Adrenal gland (tissue), 12 donors: ENCODE results near the gene ARHGAP6. TPM values are rescaled to one million over a fixed set of nuclear protein-coding genes. Genes with fewer than 3 reads are reported as not detected.
"Not testable (repeated sequence)": the region's sequence is repeated elsewhere in the genome, so short reads cannot be mapped to it uniquely, and the experiment has no call there.

Experiments
- DNase-seq, 7 donors: peaks; one replicate each; pipeline ENCODE4 v3.0.0-alpha.2; 2019 to 2020
- H3K27ac ChIP-seq, 5 donors: fragments of 200-600 bp; sonication (generic) in 4 of 5; 1 replicate in 3 of 5; 2 replicates in 2 of 5; pipeline versions ENCODE4 v1.5.1 to v1.8.0; 2016 to 2020; ENCODE audit warnings: mild to moderate bottlenecking in 1 of 5
- H3K27me3 ChIP-seq: fragments of 200-600 bp; 2 replicates; pipeline ENCODE4 v1.8.0; 2021
- H3K36me3 ChIP-seq, 2 donors: fragments of 200-600 bp; replicated peaks in 1 of 2; 1 replicate in 1 of 2; 2 replicates in 1 of 2; pipeline versions ENCODE4 v1.5.1 to v1.8.0; 2018 to 2022
- H3K4me1 ChIP-seq, 2 donors: fragments of 200-600 bp; replicated peaks in 1 of 2; 1 replicate in 1 of 2; 2 replicates in 1 of 2; pipeline versions ENCODE4 v1.5.1 to v1.8.0; 2018 to 2021
- H3K4me3 ChIP-seq, 4 donors: fragments of 200-600 bp; sonication (generic) in 3 of 4; one replicate each; pipeline ENCODE4 v1.5.1; 2016 to 2018
- H3K9me3 ChIP-seq, 3 donors: fragments of 200-600 bp; sonication (generic) in 1 of 3; replicated peaks in 1 of 3; 1 replicate in 2 of 3; 2 replicates in 1 of 3; pipeline versions ENCODE4 v1.5.1 to v1.8.0; 2016 to 2021
- POLR2A ChIP-seq, 2 donors: fragments of 450-650 bp; IDR thresholded peaks; one replicate each; pipeline ENCODE4 v1.6.1; 2017; ENCODE audit warnings: antibody characterized with exemption in 2 of 2, mild to moderate bottlenecking in 2 of 2, moderate library complexity in 1 of 2
- WGBS, 4 donors: extraction: QIAGEN DNeasy Blood & Tissue Kit in 2 of 4; methylation state at CpG; one replicate each; pipeline versions ENCODE4 v1.1.5 to v1.1.7; 2013 to 2017; 5-methylcytosine and 5-hydroxymethylcytosine counted together
- intact Hi-C, 2 donors: fragments of 100-400 bp; cut with DNase I; formaldehyde crosslinking; loops; one replicate each; pipeline versions ENCODE4 v1.14.1 to v1.15.0; 2022 to 2023
- polyA plus RNA-seq, 3 donors: library from polyadenylated mRNA; stranded (reverse); fragments of 200-250 nt in 2 of 3; fragments of 350-450 nt in 1 of 3; fragmentation: Illumina TruSeq in 1 of 3; extraction: RNeasy Lipid Tissue Mini Kit (QIAGEN cat#74804) in 1 of 3; gene quantifications; one replicate each; pipeline ENCODE4 v1.2.3, GENCODE V29; 2013 to 2014
- total RNA-seq, 9 donors: library from RNA; depleted of rRNA in 4 of 9; stranded (reverse); fragments of >200 nt in 4 of 9; fragments of 120-200 nt in 1 of 9; fragmentation: NEBNext Ultra II Directional in 1 of 9; extraction: Animal tissue kit (Norgen Biotek cat#: 25700) in 1 of 9; gene quantifications; one replicate each; pipeline versions ENCODE4 v1.1.0 to v1.2.4, GENCODE V29; 2013 to 2023
- TF ChIP-seq, protein P1 (sequence below), 6 experiments: fragments of 450-650 bp in 4 of 6; fragments of 200-600 bp in 2 of 6; sonication (generic) in 1 of 6; IDR thresholded peaks; 1 replicate in 5 of 6; 2 replicates in 1 of 6; pipeline versions ENCODE4 v1.5.1 to v1.8.0; 2016 to 2021; ENCODE audit warnings: antibody characterized with exemption in 6 of 6, mild to moderate bottlenecking in 2 of 6, moderate library complexity in 1 of 6
- donor health status: healthy with polysubstance abuse.
- donor health status: Bipolar disorder and iron deficiency.
- donor health status: DM: yes; HTN: yes; CAD: no.
- donor health status: DM: no; HTN: no; CAD: no.
- donor health status: DM: no; HTN: no; CAD: no.
- donor health status: DM: yes; HTN: yes; CAD: no.

The ARHGAP6 gene
- total and polyA plus RNA-seq, 12 donors: 0.78 to 4.2 (median 2.7) TPM

DNA sequence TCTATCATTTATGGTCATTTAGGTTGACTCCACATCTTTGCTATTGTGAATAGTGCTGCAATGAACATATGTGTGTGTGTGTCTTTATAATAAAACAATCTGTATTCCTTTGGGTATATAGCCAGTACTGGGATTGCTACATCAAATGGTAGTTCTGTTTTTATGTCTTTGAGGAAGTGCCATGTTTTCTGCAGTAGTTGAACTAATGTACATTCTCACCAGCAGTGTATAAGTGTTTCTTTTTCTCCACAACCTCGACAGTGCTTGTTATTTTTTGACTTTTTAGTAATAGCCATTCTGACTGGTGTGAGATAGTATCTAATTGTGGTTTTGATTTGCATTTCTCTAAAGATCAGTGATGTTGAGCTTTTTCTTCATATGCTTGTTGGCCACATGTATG lies 80.5 kb downstream of the ARHGAP6 start:
- H3K27me3 ChIP-seq: peaks cover 20% of the 10 kb centered on the region
- no peaks in the 10 kb centered on the region for H3K9me3 ChIP-seq
- no peak overlapping the region for H3K27ac ChIP-seq
- no peaks in the 10 kb centered on the region for H3K36me3 ChIP-seq
- intact Hi-C loops: no loop called here
- no peak overlapping the region for H3K4me3 ChIP-seq
- DNase-seq: no peak
- WGBS, 4 donors: 20 to 53% (median 24%) methylated on average over 1 of the region's 1 CpG
- H3K4me1 ChIP-seq: no peaks in the 10 kb centered on the region
- no peak for TF ChIP-seq POLR2A (IDR thresholded peaks at IDR 0.05)

DNA sequence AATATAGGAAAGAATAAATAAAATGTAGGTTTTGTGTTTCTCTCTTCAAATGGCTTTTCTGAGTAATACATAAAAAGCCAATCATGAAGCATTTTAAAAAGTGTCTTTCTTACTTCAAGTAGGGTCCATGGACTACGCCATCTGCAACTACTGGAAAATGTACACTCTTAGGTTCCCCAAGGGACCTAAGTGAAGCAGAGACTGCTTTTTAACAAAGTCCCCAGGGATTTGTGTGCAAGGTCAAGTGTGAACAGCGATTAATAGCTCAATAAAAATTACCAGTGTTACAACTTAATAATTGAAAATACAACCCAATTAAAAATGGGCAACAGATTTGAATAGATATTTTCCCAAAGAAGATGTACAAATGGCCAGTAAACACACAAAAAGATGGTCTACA lies 84.9 kb downstream of the ARHGAP6 start:
- no peak overlapping the region for H3K27ac ChIP-seq
- H3K36me3 ChIP-seq: no peaks in the 10 kb centered on the region
- TF ChIP-seq, protein P1, sequence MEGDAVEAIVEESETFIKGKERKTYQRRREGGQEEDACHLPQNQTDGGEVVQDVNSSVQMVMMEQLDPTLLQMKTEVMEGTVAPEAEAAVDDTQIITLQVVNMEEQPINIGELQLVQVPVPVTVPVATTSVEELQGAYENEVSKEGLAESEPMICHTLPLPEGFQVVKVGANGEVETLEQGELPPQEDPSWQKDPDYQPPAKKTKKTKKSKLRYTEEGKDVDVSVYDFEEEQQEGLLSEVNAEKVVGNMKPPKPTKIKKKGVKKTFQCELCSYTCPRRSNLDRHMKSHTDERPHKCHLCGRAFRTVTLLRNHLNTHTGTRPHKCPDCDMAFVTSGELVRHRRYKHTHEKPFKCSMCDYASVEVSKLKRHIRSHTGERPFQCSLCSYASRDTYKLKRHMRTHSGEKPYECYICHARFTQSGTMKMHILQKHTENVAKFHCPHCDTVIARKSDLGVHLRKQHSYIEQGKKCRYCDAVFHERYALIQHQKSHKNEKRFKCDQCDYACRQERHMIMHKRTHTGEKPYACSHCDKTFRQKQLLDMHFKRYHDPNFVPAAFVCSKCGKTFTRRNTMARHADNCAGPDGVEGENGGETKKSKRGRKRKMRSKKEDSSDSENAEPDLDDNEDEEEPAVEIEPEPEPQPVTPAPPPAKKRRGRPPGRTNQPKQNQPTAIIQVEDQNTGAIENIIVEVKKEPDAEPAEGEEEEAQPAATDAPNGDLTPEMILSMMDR (IDR thresholded peaks at IDR 0.05): no peak
- TF ChIP-seq POLR2A (IDR thresholded peaks at IDR 0.05): no peak
- intact Hi-C loops: no loop called here
- no peaks in the 10 kb centered on the region for H3K9me3 ChIP-seq
- no peak for DNase-seq
- no peaks in the 10 kb centered on the region for H3K4me1 ChIP-seq
- 63 to 86% (median 67%) methylated on average over 2 of the region's 2 CpGs for WGBS, 4 donors
- peaks cover 5% of the 10 kb centered on the region for H3K27me3 ChIP-seq
- H3K4me3 ChIP-seq: no peak overlapping the region

DNA sequence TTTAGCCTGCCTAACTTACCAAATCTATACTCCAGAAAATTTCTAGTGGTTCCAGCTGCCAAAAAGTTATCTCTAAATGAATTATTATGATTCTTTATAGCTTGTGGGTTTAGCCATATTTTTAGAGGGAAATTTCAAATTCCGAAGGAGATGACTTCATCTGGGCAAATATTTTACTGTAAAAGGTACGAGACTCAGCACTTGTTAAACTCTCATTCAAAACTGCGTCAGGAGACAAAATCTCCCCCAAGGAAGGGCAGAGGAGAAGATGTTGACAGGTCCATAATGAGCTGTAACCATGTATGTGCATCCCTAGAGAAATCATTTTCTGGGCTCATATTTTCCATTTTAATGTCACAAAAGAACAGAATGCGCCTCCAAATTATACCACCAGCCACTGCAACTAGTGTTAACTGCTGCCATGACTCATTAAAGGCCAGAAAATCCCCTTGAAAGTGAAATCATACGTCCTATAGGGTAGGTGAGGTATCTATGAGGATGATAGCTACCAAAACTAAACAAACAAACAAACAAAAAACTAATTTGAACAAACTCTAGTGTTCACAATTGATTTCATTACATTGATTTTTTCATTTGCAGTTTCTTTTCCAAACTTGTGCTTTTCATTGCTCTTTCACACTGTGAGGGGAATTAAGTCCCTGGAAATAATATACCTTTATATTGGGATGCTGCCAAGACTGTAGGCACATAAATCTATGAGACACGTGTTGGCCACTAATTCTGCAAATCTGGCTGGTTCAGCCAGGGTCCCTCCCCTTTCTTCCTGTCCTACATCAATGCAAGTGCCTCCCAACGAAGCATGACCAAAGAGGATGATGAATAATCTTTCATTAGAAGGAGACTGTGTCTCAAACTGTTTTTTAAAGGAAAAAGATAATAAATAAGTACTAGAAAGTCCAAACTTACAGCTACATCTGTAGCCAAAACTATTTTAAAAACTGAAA lies 85.8 kb downstream of the ARHGAP6 start:
- no peak for DNase-seq
- Histone ChIP-seq H3K27me3 (peaks cover 5% of the 10 kb centered on the region), H3K36me3 (no peaks in the 10 kb centered on the region), H3K27ac (no peak overlapping the region), H3K4me1 (no peaks in the 10 kb centered on the region), H3K4me3 (no peak overlapping the region), H3K9me3 (no peaks in the 10 kb centered on the region)
- WGBS, 4 donors: 43 to 55% (median 50%) methylated on average over 7 of the region's 7 CpGs
- intact Hi-C loops: no loop called here
- no peak for TF ChIP-seq POLR2A (IDR thresholded peaks at IDR 0.05)
- TF ChIP-seq, protein P1 (IDR thresholded peaks at IDR 0.05): no peak

DNA sequence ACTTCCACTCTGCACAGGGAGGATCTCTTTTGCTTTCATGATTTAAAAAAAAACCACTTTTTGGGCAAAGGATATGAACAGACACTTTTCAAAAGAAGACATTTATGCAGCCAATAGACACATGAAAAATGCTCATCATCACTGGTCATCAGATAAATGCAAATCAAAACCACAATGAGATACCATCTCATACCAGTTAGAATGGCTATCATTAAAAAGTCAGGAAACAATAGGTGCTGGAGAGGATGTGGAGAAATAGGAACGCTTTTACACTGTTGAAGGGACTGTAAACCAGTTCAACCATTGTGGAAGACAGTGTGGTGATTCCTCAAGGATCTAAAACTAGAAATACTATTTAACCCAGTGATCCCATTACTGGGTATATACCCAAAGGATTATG lies 87.4 kb downstream of the ARHGAP6 start:
- H3K27ac ChIP-seq, H3K4me3 ChIP-seq, H3K27me3 ChIP-seq, H3K9me3 ChIP-seq, H3K4me1 ChIP-seq, DNase-seq, intact Hi-C loops, H3K36me3 ChIP-seq: not testable (repeated sequence)
- 56 to 86% (median 68%) methylated on average over 1 of the region's 1 CpG for WGBS, 4 donors

DNA sequence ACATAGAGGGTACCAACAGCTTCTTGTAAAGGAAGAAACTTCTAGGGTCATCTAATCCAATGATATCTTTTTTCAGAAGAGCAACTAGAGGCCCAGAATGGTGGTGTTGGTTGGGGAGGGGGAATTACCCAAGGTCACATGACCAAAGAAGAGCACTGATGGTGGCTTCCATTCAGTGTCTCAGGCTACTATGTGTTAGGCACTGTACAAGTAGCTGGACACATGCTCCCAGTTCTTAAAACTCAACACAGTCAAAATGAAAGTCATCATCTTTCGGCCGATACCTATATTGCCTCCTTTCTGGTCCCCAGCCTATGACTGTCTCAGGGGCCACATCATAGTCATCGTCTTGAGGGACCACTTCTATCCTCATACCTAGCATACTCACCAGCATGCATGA lies 88.1 kb downstream of the ARHGAP6 start:
- Histone ChIP-seq H3K9me3 (no peaks in the 10 kb centered on the region), H3K4me3 (no peak overlapping the region), H3K27ac (no peak overlapping the region), H3K4me1 (no peaks in the 10 kb centered on the region), H3K36me3 (no peaks in the 10 kb centered on the region), H3K27me3 (peaks cover 5% of the 10 kb centered on the region)
- 87 to 90% (median 88%) methylated on average over 3 of the region's 3 CpGs for WGBS, 4 donors
- TF ChIP-seq, protein P1 (IDR thresholded peaks at IDR 0.05): no peak
- TF ChIP-seq POLR2A (IDR thresholded peaks at IDR 0.05): no peak
- no peak for DNase-seq
- intact Hi-C loops: no loop called here
